ENCODE measurements around the gene WDR41. TPM values are rescaled to one million over a fixed set of nuclear protein-coding genes. Genes with fewer than 3 reads are reported as not detected.
A peak's percentile ranks its signal among the peaks of the same experiment; 100 is the strongest.

WDR41 gene
- 43.3 and 43.6 TPM in 2 replicates for total RNA-seq (2021)
- long read RNA-seq, transcript WDR41-227 (11 exons, 1,507 nt) = minor isoform, 6 of 414 reads
- long read RNA-seq, transcript WDR41-201 (13 exons, 3,958 nt) = major isoform, 246 of 414 reads
- long read RNA-seq, partial matches to known transcripts = 88 of 414 reads
- long read RNA-seq, other reads (novel, unspliced or antisense) = 71 of 414 reads

GRCh38 chr5:77491783-77492652, at the start of gene WDR41:
WDR41 (minus strand) TSS chr5:77492316; CDS start chr5:77492220, 96 bp downstream.
- Histone ChIP-seq H2BK120ac (ENCODE audit: low read depth, low read length, poor library complexity, severe bottlenecking) (no peak within 1 kb of the TSS), H2BK15ac (ENCODE audit: low read depth, low read length) (no peak within 1 kb of the TSS), H3K4ac (ENCODE audit: low read depth, low read length) (no peak within 1 kb of the TSS), H2AFZ (ENCODE audit: low read length) (no peak within 1 kb of the TSS), H4K91ac (ENCODE audit: insufficient read length, low read depth, low read length) (no peak within 1 kb of the TSS), H3K56ac (ENCODE audit: insufficient read length, low read depth, low read length) (no peak within 1 kb of the TSS), H4K8ac (replicated peaks; ENCODE audit: insufficient read length, low read depth, low read length) (no peak within 1 kb of the TSS), H3K27me3 (ENCODE audit: insufficient read depth, low read length) (no peaks in the 10 kb centered on the region), H4K5ac (ENCODE audit: insufficient read length, low read depth, low read length) (no peak within 1 kb of the TSS), H3K9me3 (ENCODE audit: control insufficient read depth, low read depth, low read length) (no peaks in the 10 kb centered on the region), H2BK12ac (ENCODE audit: insufficient read length, low read depth, low read length) (no peak within 1 kb of the TSS), H3K79me1 (ENCODE audit: insufficient read depth, low read depth, low read length, poor library complexity, severe bottlenecking) (no peaks in the 10 kb centered on the region), H3K18ac (ENCODE audit: insufficient read length, low read depth, low read length) (peak within 1 kb of the TSS; percentile 76), H2BK20ac (ENCODE audit: low read depth, low read length, poor library complexity, severe bottlenecking) (no peak within 1 kb of the TSS), H3K4me1 (ENCODE audit: insufficient read depth, low read length) (no peaks in the 10 kb centered on the region), H3K23ac (ENCODE audit: insufficient read length, low read depth, low read length) (no peak within 1 kb of the TSS), H2BK5ac (ENCODE audit: insufficient read length, low read length) (no peak within 1 kb of the TSS), H3K9ac (ENCODE audit: extremely low read depth, insufficient read length, low read length) (peak within 1 kb of the TSS; percentile 74), H3K14ac (ENCODE audit: insufficient read depth, low read length) (peak within 1 kb of the TSS; percentile 84; the same call in 1 of the 2 replicates), H4K20me1 (ENCODE audit: control insufficient read depth, insufficient read depth, insufficient read length) (no peaks in the 10 kb centered on the region), H3K4me2 (ENCODE audit: insufficient read depth, insufficient read length, low read length) (peak within 1 kb of the TSS; percentile 55), H3K27ac (ENCODE audit: insufficient read length, low read depth, low read length) (no peak within 1 kb of the TSS), H3K23me2 (ENCODE audit: insufficient read length, low read depth, low read length, poor library complexity, severe bottlenecking) (peaks cover 2% of the 10 kb centered on the region), H3T11ph (ENCODE audit: low read length) (no peak within 1 kb of the TSS), H3K79me2 (ENCODE audit: insufficient read depth, low read length) (no peaks in the 10 kb centered on the region; the same call in 1 of the 2 replicates), H2AK5ac (ENCODE audit: insufficient read length, low read length) (no peak within 1 kb of the TSS)
- peak; percentile 90 for DNase-seq
- peaks cover 10 to 13% of the 10 kb centered on the region in 2 experiments for H3K4me1 Mint-ChIP-seq
- H3K36me3 Mint-ChIP-seq (ENCODE audit: insufficient read depth in 1 of 3, low read depth in 3 of 3) = peaks cover 0 to 13% (median 5%) of the 10 kb centered on the region in 3 experiments; a peak in 3 of 7 replicates
- no CpG with 5 or more reads among the region's 90 CpGs for WGBS (ENCODE audit: extremely low coverage, insufficient read length, low lambda C conversion rate)
- peak within 1 kb of the TSS; percentile 76 to 90 (median 83); a peak in 4 of 7 replicates for H3K27ac Mint-ChIP-seq
- H3K9me3 Mint-ChIP-seq = no peaks in the 10 kb centered on the region; a peak in 1 of 5 replicates
- TF ChIP-seq CTCF (conservative IDR thresholded peaks at IDR 0.05) = peak; percentile 93
- peaks cover 35% of the 10 kb centered on the region for H3K27me3 Mint-ChIP-seq (ENCODE audit: low read depth)
- H3K4me3 Mint-ChIP-seq = peak within 1 kb of the TSS; percentile 80 to 94
